ENCODE measurements around the gene KCNMB4.

KCNMB4 gene

GRCh38 chr12:70400124-70400523 is 34.0 kb downstream of the KCNMB4 start:
- no peak for TF ChIP-seq CTCF (conservative IDR thresholded peaks at IDR 0.05; ENCODE audit: control insufficient read depth, insufficient read depth, low read depth, low read length)
- H3K4me3 ChIP-seq (ENCODE audit: control insufficient read depth, low read depth, low read length) = no peak overlapping the region

DNA sequence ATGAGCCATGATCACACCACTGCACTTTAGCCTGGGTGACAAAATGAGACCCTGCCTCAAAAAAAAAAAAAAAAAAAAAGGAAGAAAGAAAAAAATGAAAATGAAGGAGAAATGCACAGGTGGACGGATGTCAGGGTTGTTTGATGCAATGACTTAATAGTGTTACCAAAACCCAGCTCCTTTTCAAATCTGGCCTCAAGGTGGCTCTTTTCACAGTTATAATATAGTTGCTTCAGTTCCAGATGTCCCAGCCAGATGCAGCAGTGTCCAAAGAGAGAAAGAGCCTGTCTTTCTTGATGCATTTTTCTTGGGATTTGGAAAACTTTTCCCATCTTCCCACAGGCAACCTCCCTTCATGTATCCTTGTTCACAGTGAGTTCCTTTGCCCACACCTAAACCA is 36.5 kb downstream of the KCNMB4 start:
- H3K4me3 ChIP-seq (ENCODE audit: control insufficient read depth, low read depth, low read length) = no peak overlapping the region
- TF ChIP-seq CTCF (conservative IDR thresholded peaks at IDR 0.05; ENCODE audit: control insufficient read depth, insufficient read depth, low read depth, low read length) = no peak
- no peak for DNase-seq (ENCODE audit: low read depth)

More at GRCh38 chr12:70400124-70400523, 34.0 kb downstream of the KCNMB4 start:
- DNase-seq (ENCODE audit: low read depth) = no peak

GRCh38 chr12:70403826-70404225 is 37.7 kb downstream of the KCNMB4 start:
- no peak for DNase-seq (ENCODE audit: low read depth)
- TF ChIP-seq CTCF (conservative IDR thresholded peaks at IDR 0.05; ENCODE audit: control insufficient read depth, insufficient read depth, low read depth, low read length) = no peak

DNA sequence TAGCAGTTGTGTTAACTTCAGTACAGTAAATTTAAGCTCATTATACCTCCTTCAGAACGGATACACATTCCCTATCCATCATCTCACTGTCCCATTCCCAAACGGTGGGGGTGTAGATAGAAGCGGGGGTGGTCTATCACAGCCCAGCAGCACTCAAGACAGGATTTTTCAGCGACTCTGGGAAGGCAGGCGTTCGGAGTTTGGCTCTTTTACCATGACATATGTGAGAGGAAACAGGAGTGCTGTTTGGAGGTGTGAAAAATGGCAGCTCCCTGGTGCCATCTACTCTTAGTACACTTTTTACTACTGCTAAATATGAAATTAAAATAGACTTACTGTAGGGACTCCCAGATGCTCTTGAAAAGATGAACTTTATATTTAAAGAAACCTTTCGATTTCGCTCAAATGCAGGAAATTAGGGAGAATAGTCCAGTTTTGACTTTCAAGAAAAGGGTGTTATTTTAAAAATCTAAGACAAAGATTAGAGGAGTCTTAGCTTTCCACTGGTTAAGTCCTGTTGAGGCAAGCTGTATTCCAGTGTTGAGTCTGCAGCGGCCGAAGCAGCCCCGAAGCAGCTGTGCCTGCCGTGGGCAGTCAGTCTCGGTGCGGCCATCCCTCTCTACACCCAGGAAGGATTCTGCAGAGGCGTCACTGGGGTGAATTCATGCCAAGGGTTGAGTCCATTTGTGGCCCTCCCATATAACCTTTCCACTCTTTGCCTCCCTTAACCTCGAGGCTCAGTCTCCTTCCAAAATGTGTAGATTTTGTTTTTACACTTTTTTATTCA is 42.1 kb downstream of the KCNMB4 start:
- no peak for TF ChIP-seq CTCF (conservative IDR thresholded peaks at IDR 0.05; ENCODE audit: control insufficient read depth, insufficient read depth, low read depth, low read length)
- DNase-seq (ENCODE audit: low read depth) = no peak
- no peak overlapping the region for H3K4me3 ChIP-seq (ENCODE audit: control insufficient read depth, low read depth, low read length)

More at GRCh38 chr12:70403826-70404225, 37.7 kb downstream of the KCNMB4 start:
- no peak overlapping the region for H3K4me3 ChIP-seq (ENCODE audit: control insufficient read depth, low read depth, low read length)

DNA sequence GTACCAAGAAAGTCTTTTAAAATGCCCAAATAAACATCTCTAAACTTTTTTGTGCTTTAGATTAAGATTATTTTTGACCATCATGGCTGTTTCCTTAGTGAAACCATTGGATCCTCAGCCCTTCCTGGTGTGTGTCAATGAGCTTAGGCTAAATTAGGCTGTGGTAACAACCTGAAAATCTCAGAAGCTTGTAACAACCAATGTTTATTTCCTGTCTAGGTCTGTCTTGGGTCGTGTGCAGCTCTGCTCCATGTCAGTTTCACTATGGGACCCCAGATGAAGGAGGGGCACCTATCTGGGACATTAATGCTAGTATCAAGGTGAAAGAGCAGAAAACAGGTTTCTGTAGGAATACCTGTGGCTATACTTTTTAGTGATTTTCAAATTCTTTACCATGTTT is 49.9 kb downstream of the KCNMB4 start:
- H3K4me3 ChIP-seq (ENCODE audit: control insufficient read depth, low read depth, low read length) = no peak overlapping the region
- no peak for DNase-seq (ENCODE audit: low read depth)
- TF ChIP-seq CTCF (conservative IDR thresholded peaks at IDR 0.05; ENCODE audit: control insufficient read depth, insufficient read depth, low read depth, low read length) = no peak

DNA sequence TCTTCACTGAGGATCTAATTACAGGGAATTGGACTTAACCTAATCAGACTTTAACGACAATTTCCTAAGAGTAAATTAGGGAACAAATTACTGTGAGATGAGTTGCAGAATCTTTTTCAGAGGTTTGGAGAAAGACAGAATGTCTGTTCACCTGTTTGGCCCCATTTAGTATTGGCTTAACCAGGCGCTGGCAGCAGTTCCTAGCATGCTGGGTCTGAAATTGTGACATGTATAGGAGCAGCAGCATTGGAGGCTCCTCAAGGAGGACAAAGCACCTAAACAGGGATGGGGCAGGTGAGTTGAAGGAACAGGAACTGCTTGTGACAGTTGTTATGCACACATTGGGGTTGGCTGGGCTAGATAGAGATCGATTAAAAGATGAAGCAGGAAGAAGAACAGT is 51.0 kb downstream of the KCNMB4 start:
- H3K4me3 ChIP-seq (ENCODE audit: control insufficient read depth, low read depth, low read length) = no peak overlapping the region
- no peak for TF ChIP-seq CTCF (conservative IDR thresholded peaks at IDR 0.05; ENCODE audit: control insufficient read depth, insufficient read depth, low read depth, low read length)
- no peak for DNase-seq (ENCODE audit: low read depth)
